ENCODE measurements around the gene SUCLA2.

- TF ChIP-seq EZH2 (IDR thresholded peaks at IDR 0.05; ENCODE audit: borderline replicate concordance, low read depth, low read length, severe bottlenecking), result no peak
- TF ChIP-seq CTCF (IDR thresholded peaks at IDR 0.05; ENCODE audit: borderline replicate concordance, extremely low read depth, low read length, poor library complexity, severe bottlenecking), result no peak
These were observed 55.3 kb downstream of the SUCLA2 start for GRCh38 chr13:47945738-47946137.
